ENCODE measurements around the gene INTS6.

The INTS6 gene

DNA sequence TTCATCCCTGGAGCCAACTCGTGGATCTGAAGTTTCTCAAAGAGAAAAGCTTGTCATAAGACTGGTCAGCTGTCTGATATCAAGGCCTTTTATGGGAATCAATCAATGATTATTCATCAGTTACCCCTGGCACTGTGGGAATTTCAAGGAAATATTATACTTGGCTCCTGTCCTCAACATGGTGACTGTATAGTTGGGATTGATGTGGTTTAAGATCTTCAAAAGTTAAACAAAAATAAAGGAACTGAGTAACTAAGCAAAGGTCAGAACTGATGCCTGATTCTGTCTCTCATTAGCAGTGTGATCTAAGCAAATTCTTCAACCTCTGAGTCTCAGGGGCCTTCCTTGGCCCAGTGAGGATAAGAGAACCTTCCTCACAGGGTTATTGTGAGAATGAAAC lies 135.6 kb downstream of the INTS6 start:
- DNase-seq (ENCODE audit: low spot score), result no peak

DNA sequence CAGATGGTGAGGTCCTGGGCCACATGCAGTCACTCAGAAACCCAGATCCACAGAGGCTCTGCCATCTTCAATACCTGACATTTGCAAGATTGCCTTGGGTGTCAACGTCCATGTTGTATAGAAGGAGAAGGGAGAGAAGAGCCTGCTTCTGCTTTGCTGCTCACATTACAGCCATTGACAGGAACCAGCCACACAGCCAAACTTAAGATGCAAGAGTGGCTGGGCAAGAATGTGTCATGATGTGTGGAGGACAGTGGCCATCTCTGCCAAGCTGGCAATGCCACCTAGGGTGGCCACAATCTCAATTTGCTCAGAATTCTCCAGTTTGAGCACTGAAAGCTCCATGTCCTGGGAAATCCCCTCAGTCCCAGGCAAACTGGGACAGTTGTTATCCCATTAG lies 139.2 kb downstream of the INTS6 start:
- no peak for DNase-seq (ENCODE audit: low spot score)

DNA sequence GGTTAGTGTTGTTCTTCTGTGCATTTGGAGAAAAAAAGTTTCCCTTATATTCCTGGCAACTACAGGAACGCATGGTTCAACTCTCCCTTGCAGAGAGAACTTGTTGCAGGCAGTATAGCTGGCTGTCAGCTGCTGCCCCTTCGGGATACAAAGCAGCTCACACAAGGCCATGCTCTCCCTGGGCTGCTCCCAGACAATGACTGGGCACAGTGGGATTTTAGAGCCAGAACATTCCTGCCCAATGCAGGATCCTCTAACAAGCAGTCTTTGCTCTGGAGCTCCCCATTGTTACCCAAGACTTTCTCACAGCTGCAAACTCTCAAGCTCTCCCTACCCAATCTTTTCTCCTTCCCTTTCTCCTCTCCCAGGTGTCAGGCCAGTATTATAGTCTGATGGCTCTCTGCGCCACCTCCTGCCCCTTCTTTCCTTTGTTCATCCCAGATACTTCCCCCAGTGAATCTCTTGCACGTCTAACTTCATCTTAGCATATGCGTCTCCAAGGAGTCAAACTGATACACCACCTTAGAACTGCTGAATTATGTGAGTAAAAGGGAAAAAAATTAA lies 140.8 kb downstream of the INTS6 start:
- peak; percentile 73 for DNase-seq (ENCODE audit: low spot score)
